SH-SY5Y (cell line): ENCODE measurements around the gene TNIK.

ENCODE experiments used
- GATA2 ChIP-seq: IDR thresholded peaks from 2 replicates; pipeline ENCODE4 v1.6.1; 2011; ENCODE audit warnings: mild to moderate bottlenecking, low read depth, low read length
- GATA3 ChIP-seq: IDR thresholded peaks from 2 replicates; pipeline ENCODE4 v1.6.1; 2011; ENCODE audit warnings: low read depth, mild to moderate bottlenecking, low read length, moderate library complexity

DNA sequence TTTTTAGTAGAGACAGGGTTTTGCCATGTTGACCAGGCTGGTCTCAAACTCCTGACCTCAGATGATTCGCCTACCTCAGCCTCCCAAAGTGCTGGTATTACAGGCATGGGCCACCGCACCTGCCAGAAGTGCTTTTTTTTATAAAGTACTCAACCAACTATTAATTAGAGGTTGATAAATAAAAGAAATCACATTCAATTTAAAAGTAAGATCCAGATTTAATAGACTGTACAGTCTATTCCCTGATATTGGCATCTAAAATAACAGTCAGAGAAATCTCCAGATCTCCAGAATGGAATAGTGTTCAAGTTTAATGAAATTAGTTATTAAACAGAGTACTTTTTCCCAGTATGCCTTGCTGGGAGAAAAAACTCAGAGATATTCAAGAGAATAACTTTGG is 290.8 kb downstream of the TNIK start:
- no peak for TF ChIP-seq GATA2
- TF ChIP-seq GATA3, result no peak
